GM12878 (cell line): ENCODE results near the gene FAM20A. TPM values are rescaled to one million over a fixed set of nuclear protein-coding genes. Genes with fewer than 3 reads are reported as not detected.

Experiments used
- ATAC-seq: fragments of 200-7000 bp; cut with Tn5 transposase; 3 replicates; pipeline ENCODE4 v1.9.1; 2020; ENCODE audit warnings: mild to moderate bottlenecking, moderate library complexity
- BruUV-seq: library from RNA; stranded (reverse); fragments of 400-500 nt; replicated peaks from 2 replicates; lab custom pipeline; 2021; lab: Mats Ljungman, UMichigan
- CTCF ChIA-PET: fragments of 300-600 bp; sonication (Branson Sonifier 250); formaldehyde crosslinking; extraction: SDS; loops from one replicate; lab custom pipeline; 2021; ENCODE audit warnings: inconsistent platforms; lab: Yijun Ruan, JAX
- POLR2A ChIA-PET: fragments of 350-600 bp; formaldehyde crosslinking; extraction: SDS; loops from one replicate; lab custom pipeline; 2021; ENCODE audit warnings: inconsistent platforms; lab: Charles Lee
- RAD21 ChIA-PET: fragments of 300-600 bp; sonication (Branson Sonifier 250); formaldehyde crosslinking; loops from one replicate; lab custom pipeline; 2023; ENCODE audit warnings: antibody characterized with exemption; ENCODE audit not compliant: unreplicated experiment; lab: Charles Lee
- SMC1A ChIA-PET: fragments of 300-600 bp; sonication (Branson Sonifier 250); formaldehyde crosslinking; loops from one replicate; lab custom pipeline; 2023; ENCODE audit not compliant: unreplicated experiment, uncharacterized antibody; lab: Charles Lee
- DNase-seq: peaks from one replicate; pipeline ENCODE4 v3.0.0-alpha.2; 2011; ENCODE audit warnings: low read depth, low spot score
- FAIRE-seq: peaks from 3 replicates; lab custom pipeline; 2011; peaks lifted over from hg19 to GRCh38; lab: Jason Lieb, UNC
- H2AFZ ChIP-seq: 2 replicates; pipeline ENCODE4 v1.6.0; 2011; ENCODE audit warnings: low read depth, low read length, control low read depth; ENCODE audit not compliant: control insufficient read depth
- H3K27ac ChIP-seq: 2 replicates; pipeline ENCODE4 v1.5.1; 2011; ENCODE audit warnings: control low read depth; ENCODE audit not compliant: control insufficient read depth, insufficient read depth
- H3K27me3 ChIP-seq, 2 experiments: replicated peaks in 1 of 2; 2 replicates each; pipeline versions ENCODE4 v1.6.0 to v1.6.1; 2011; ENCODE audit warnings: low read length in 1 of 2; ENCODE audit not compliant: control insufficient read depth in 2 of 2, insufficient read depth in 2 of 2
- H3K36me3 ChIP-seq, 2 experiments: 2 replicates each; pipeline ENCODE4 v1.5.1; 2011; ENCODE audit warnings: low read length in 1 of 2; ENCODE audit not compliant: control insufficient read depth in 2 of 2, insufficient read depth in 2 of 2
- H3K4me1 ChIP-seq: 2 replicates; pipeline ENCODE4 v1.6.1; 2011; ENCODE audit warnings: mild to moderate bottlenecking, low read length, moderate library complexity, mixed read lengths; ENCODE audit not compliant: control insufficient read depth, insufficient read depth
- H3K4me2 ChIP-seq: 2 replicates; pipeline ENCODE4 v1.6.0; 2011; ENCODE audit warnings: control low read depth; ENCODE audit not compliant: control insufficient read depth, insufficient read depth
- H3K4me3 ChIP-seq: fragments of 200-600 bp; sonication (generic); 2 replicates; pipeline ENCODE4 v1.5.1; 2016
- H3K79me2 ChIP-seq: 2 replicates; pipeline ENCODE4 v1.6.0; 2011; ENCODE audit warnings: low read length; ENCODE audit not compliant: control insufficient read depth, insufficient read depth
- H3K9ac ChIP-seq: 2 replicates; pipeline ENCODE4 v1.8.0; 2011; ENCODE audit warnings: low read length, control low read depth, mixed read lengths; ENCODE audit not compliant: control insufficient read depth, insufficient read depth
- H3K9me3 ChIP-seq: replicated peaks from 3 replicates; pipeline ENCODE4 v1.5.1; 2011; ENCODE audit warnings: mild to moderate bottlenecking, low read length; ENCODE audit not compliant: control insufficient read depth, insufficient read depth
- H4K20me1 ChIP-seq: 2 replicates; pipeline ENCODE4 v1.6.0; 2011; ENCODE audit not compliant: control insufficient read depth, insufficient read depth
- BCL11A ChIP-seq: IDR thresholded peaks from 2 replicates; pipeline ENCODE4 v1.6.1; 2011; ENCODE audit warnings: low read depth, low read length
- CREB1 ChIP-seq: IDR thresholded peaks from 2 replicates; pipeline ENCODE4 v1.6.1; 2012; ENCODE audit warnings: low read depth, mild to moderate bottlenecking, inconsistent platforms
- IRF4 ChIP-seq: IDR thresholded peaks from 2 replicates; pipeline ENCODE4 v1.6.1; 2011; ENCODE audit warnings: low read depth, low read length
- MTA3 ChIP-seq: IDR thresholded peaks from 2 replicates; pipeline ENCODE4 v1.6.1; 2012; ENCODE audit warnings: low read length, inconsistent platforms, borderline replicate concordance
- MXI1 ChIP-seq: fragments of 150-350 bp; IDR thresholded peaks from 2 replicates; pipeline ENCODE4 v1.6.1; 2011; ENCODE audit warnings: low read depth, mild to moderate bottlenecking, inconsistent platforms, low read length, improper control_type of control experiment
- SUZ12 ChIP-seq: fragments of 200-600 bp; sonication (generic); IDR thresholded peaks from one replicate; pipeline ENCODE4 v1.6.1; 2018; ENCODE audit warnings: antibody characterized with exemption, mild to moderate bottlenecking; ENCODE audit not compliant: unreplicated experiment
- TAF1 ChIP-seq: IDR thresholded peaks from 2 replicates; pipeline ENCODE4 v1.6.1; 2011; ENCODE audit warnings: mild to moderate bottlenecking, low read depth, low read length, borderline replicate concordance
- YBX1 ChIP-seq: fragments of 450-650 bp; IDR thresholded peaks from 2 replicates; pipeline ENCODE4 v1.6.1; 2016; ENCODE audit warnings: antibody characterized with exemption
- whole genome bisulfite sequencing: methylation state at CpG from one replicate; pipeline ENCODE4 v1.1.6; 2016; ENCODE audit warnings: low lambda C conversion rate; ENCODE audit not compliant: insufficient replicate concordance, insufficient coverage; ENCODE audit errors: missing lambda C conversion rate; 5-methylcytosine and 5-hydroxymethylcytosine counted together
- in situ Hi-C: fragments of 300-500 bp; cut with MboI; formaldehyde crosslinking; loops from 9 replicates; pipeline ENCODE4 v1.14.3; 2018; ENCODE audit warnings: mixed read lengths
- intact Hi-C: fragments of 100-400 bp; cut with micrococcal nuclease; formaldehyde crosslinking; loops from one replicate; pipeline ENCODE4 v1.14.2; 2022; ENCODE audit not compliant: unreplicated experiment
- polyA plus RNA-seq, 11 experiments: library from polyadenylated mRNA; depleted of rRNA in 4 of 11; unstranded in 6 of 11; stranded (reverse) in 5 of 11; fragments of >200 nt; fragmentation: Nextera tagmentation in 4 of 11; fragmentation: Illumina TruSeq in 1 of 11; extraction: Ambion mirVana in 4 of 11; extraction: Trizol in 1 of 11; gene quantifications; 1 replicate in 1 of 11; 2 replicates in 10 of 11; pipeline versions ENCODE4 v1.2.1 to v1.2.3, GENCODE V29; 2011 to 2016; ENCODE audit warnings: inconsistent platforms in 2 of 11, missing spikeins in 2 of 11, low read depth in 1 of 11
- total RNA-seq, 4 experiments: library from RNA; depleted of rRNA in 3 of 4; stranded (reverse); fragments of >200 nt in 3 of 4; fragmentation: Illumina TruSeq in 1 of 4; extraction: Trizol in 1 of 4; gene quantifications; 2 replicates each; pipeline versions ENCODE4 v1.2.1 to v1.2.3, GENCODE V29; 2013 to 2021
- TF ChIP-seq, protein P1 (sequence below): IDR thresholded peaks from 2 replicates; pipeline ENCODE4 v1.6.1; 2011; ENCODE audit warnings: low read depth, low read length, improper control_type of control experiment, borderline replicate concordance
- TF ChIP-seq, protein P2 (sequence below): fragments of 450-650 bp; IDR thresholded peaks from 2 replicates; pipeline ENCODE4 v1.6.1; 2014; ENCODE audit warnings: mild to moderate bottlenecking
- TF ChIP-seq, protein P3 (sequence below): IDR thresholded peaks from 2 replicates; pipeline ENCODE4 v1.6.1; 2012; ENCODE audit warnings: low read depth, low read length, improper control_type of control experiment
- TF ChIP-seq, protein P4 (sequence below): IDR thresholded peaks from 2 replicates; pipeline ENCODE4 v1.6.1; 2012; ENCODE audit warnings: mild to moderate bottlenecking, low read depth, low read length

FAM20A gene
- total and polyA plus RNA-seq, 10 of the 15 experiments (the other 5 are each of a cell fraction or from before 2014, with no cell fraction given), result 0.13 TPM; not detected in 9

DNA sequence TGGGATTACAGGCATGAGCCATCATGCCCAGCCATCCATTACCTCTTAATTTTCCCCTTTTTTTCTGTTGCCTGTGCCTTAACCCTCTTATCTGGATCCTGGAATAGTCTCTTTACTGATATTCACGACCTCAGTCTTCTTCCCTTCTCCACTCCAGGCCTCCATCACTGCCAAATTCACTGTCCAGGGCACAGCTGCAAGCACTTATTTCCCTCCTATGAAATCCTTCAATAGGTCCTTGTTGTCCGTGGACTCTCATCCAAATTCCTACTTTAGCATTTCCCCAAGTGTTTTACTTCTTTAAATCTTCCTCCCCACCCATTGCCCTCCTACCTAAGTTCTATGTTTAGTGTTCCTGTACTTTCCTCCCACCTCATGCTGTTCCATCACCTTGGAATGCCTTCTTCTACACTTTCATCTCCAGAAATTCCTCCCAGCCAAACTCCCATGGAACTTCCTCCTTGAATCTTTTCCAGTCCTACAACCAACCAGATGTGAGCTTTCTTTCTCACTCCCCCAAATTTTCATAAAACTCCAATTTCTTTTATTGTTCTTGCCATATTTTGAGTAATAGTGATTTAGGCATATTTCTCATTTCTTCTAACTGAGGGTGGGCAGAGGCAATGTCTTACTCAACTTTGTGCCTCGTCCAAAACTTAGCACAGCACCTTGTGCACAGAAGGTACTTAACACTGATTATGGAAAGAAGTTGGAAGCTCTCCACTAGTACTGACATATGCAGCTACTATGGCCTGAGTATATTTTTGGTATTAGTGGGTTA, 35.3 kb downstream of the FAM20A start:
- ATAC-seq, result no peak
- Histone ChIP-seq H3K79me2 (no peaks in the 10 kb centered on the region), H3K27ac (no peak overlapping the region), H3K4me3 (no peak overlapping the region), H3K9ac (no peak overlapping the region), H3K27me3 (no peaks in the 10 kb centered on the region), H3K4me1 (no peaks in the 10 kb centered on the region), H2AFZ (no peak overlapping the region), H3K4me2 (no peak overlapping the region), H3K9me3 (no peaks in the 10 kb centered on the region), H4K20me1 (no peaks in the 10 kb centered on the region), H3K36me3 (no peaks in the 10 kb centered on the region)
- RAD21 ChIA-PET, result no interaction called here
- POLR2A ChIA-PET, result no interaction called here
- FAIRE-seq, result no peak
- no peak for DNase-seq
- in situ Hi-C loops, result no loop called here
- intact Hi-C loops, result no loop called here
- TF ChIP-seq, protein P1, sequence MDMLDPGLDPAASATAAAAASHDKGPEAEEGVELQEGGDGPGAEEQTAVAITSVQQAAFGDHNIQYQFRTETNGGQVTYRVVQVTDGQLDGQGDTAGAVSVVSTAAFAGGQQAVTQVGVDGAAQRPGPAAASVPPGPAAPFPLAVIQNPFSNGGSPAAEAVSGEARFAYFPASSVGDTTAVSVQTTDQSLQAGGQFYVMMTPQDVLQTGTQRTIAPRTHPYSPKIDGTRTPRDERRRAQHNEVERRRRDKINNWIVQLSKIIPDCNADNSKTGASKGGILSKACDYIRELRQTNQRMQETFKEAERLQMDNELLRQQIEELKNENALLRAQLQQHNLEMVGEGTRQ, result no peak
- TF ChIP-seq IRF4, result no peak
- TF ChIP-seq MXI1, result no peak
- TF ChIP-seq YBX1, result no peak
- no peak for TF ChIP-seq TAF1
- TF ChIP-seq, protein P2, sequence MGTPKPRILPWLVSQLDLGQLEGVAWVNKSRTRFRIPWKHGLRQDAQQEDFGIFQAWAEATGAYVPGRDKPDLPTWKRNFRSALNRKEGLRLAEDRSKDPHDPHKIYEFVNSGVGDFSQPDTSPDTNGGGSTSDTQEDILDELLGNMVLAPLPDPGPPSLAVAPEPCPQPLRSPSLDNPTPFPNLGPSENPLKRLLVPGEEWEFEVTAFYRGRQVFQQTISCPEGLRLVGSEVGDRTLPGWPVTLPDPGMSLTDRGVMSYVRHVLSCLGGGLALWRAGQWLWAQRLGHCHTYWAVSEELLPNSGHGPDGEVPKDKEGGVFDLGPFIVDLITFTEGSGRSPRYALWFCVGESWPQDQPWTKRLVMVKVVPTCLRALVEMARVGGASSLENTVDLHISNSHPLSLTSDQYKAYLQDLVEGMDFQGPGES, result no peak
- TF ChIP-seq, protein P3, sequence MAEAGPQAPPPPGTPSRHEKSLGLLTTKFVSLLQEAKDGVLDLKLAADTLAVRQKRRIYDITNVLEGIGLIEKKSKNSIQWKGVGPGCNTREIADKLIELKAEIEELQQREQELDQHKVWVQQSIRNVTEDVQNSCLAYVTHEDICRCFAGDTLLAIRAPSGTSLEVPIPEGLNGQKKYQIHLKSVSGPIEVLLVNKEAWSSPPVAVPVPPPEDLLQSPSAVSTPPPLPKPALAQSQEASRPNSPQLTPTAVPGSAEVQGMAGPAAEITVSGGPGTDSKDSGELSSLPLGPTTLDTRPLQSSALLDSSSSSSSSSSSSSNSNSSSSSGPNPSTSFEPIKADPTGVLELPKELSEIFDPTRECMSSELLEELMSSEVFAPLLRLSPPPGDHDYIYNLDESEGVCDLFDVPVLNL, result no peak
- no peak for TF ChIP-seq SUZ12
- TF ChIP-seq MTA3, result no peak
- no peak for TF ChIP-seq BCL11A
- no peak for TF ChIP-seq CREB1
- TF ChIP-seq, protein P4, sequence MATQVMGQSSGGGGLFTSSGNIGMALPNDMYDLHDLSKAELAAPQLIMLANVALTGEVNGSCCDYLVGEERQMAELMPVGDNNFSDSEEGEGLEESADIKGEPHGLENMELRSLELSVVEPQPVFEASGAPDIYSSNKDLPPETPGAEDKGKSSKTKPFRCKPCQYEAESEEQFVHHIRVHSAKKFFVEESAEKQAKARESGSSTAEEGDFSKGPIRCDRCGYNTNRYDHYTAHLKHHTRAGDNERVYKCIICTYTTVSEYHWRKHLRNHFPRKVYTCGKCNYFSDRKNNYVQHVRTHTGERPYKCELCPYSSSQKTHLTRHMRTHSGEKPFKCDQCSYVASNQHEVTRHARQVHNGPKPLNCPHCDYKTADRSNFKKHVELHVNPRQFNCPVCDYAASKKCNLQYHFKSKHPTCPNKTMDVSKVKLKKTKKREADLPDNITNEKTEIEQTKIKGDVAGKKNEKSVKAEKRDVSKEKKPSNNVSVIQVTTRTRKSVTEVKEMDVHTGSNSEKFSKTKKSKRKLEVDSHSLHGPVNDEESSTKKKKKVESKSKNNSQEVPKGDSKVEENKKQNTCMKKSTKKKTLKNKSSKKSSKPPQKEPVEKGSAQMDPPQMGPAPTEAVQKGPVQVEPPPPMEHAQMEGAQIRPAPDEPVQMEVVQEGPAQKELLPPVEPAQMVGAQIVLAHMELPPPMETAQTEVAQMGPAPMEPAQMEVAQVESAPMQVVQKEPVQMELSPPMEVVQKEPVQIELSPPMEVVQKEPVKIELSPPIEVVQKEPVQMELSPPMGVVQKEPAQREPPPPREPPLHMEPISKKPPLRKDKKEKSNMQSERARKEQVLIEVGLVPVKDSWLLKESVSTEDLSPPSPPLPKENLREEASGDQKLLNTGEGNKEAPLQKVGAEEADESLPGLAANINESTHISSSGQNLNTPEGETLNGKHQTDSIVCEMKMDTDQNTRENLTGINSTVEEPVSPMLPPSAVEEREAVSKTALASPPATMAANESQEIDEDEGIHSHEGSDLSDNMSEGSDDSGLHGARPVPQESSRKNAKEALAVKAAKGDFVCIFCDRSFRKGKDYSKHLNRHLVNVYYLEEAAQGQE, result no peak
- WGBS, result 11% methylated on average over 3 of the region's 3 CpGs
- no TSS peak for BruUV-seq
- SMC1A ChIA-PET, result interaction anchor here (2.0 kb wide), 1 partner anchor 13 kb away, joined by 4 read pairs; no protein-coding TSS in a partner anchor
- CTCF ChIA-PET, result no interaction called here
